ENCODE data around the gene PSD2. TPM values are rescaled to one million over a fixed set of nuclear protein-coding genes. Genes with fewer than 3 reads are reported as not detected.
A peak's percentile ranks its signal among the peaks of the same experiment; 100 is the strongest.

The PSD2 gene
- total RNA-seq, 6 experiments from 2014 or later: 0.04 to 0.07 (median 0.07) TPM; not detected in 3

GRCh38 chr5:139811274-139811607, 15.6 kb downstream of the PSD2 start:
- Histone ChIP-seq H3K4me1 (no peaks in the 10 kb centered on the region), H3K27ac (no peak overlapping the region), H3K9me3 (no peaks in the 10 kb centered on the region), H3K27me3 (no peaks in the 10 kb centered on the region), H3K4me3 (no peak overlapping the region), H3K36me3 (no peaks in the 10 kb centered on the region)
- DNase-seq (no peak), ATAC-seq (no peak)
- WGBS (ENCODE audit: insufficient coverage, low coverage, low lambda C conversion rate, missing lambda C conversion rate): 22% methylated on average over 1 of the region's 2 CpGs
- intact Hi-C loops (cut with DNase I): no loop called here
- TF ChIP-seq CTCF (IDR thresholded peaks at IDR 0.05) (no peak), POLR2A (IDR thresholded peaks at IDR 0.05) (no peak)

- intact Hi-C loops (cut with DNase I): no loop called here
- Histone ChIP-seq H3K27ac (no peak overlapping the region), H3K36me3 (no peaks in the 10 kb centered on the region), H3K27me3 (no peaks in the 10 kb centered on the region), H3K4me3 (no peak overlapping the region), H3K9me3 (no peaks in the 10 kb centered on the region), H3K4me1 (no peaks in the 10 kb centered on the region)
- ATAC-seq (no peak), DNase-seq (no peak)
- TF ChIP-seq POLR2A (IDR thresholded peaks at IDR 0.05): no peak
- no peak for TF ChIP-seq CTCF (IDR thresholded peaks at IDR 0.05)
- 90% methylated on average over 2 of the region's 5 CpGs for WGBS (ENCODE audit: insufficient coverage, low coverage, low lambda C conversion rate, missing lambda C conversion rate)
These were observed 16.7 kb downstream of the PSD2 start for GRCh38 chr5:139812323-139812722.

- intact Hi-C loops (cut with DNase I): no loop called here
- WGBS (ENCODE audit: insufficient coverage, low coverage, low lambda C conversion rate, missing lambda C conversion rate): no CpG with 5 or more reads among the region's 25 CpGs
- DNase-seq: no peak
- TF ChIP-seq POLR2A (IDR thresholded peaks at IDR 0.05): no peak
- no peak for TF ChIP-seq CTCF (IDR thresholded peaks at IDR 0.05)
- H3K27me3 ChIP-seq: no peaks in the 10 kb centered on the region
- no peak for ATAC-seq
- no peaks in the 10 kb centered on the region for H3K4me1 ChIP-seq
- H3K36me3 ChIP-seq: no peaks in the 10 kb centered on the region
- H3K27ac ChIP-seq: no peak overlapping the region
- no peaks in the 10 kb centered on the region for H3K9me3 ChIP-seq
- H3K4me3 ChIP-seq: no peak overlapping the region
These were observed 17.5 kb downstream of the PSD2 start for GRCh38 chr5:139812836-139813805.

- H3K27ac ChIP-seq: no peak overlapping the region
- no peaks in the 10 kb centered on the region for H3K27me3 ChIP-seq
- H3K4me1 ChIP-seq: no peaks in the 10 kb centered on the region
- no peaks in the 10 kb centered on the region for H3K36me3 ChIP-seq
- peak in 1 of 4 donors; percentile 4 for ATAC-seq
- intact Hi-C loops (cut with DNase I): no loop called here
- TF ChIP-seq CTCF (IDR thresholded peaks at IDR 0.05) (no peak), POLR2A (IDR thresholded peaks at IDR 0.05) (no peak)
- DNase-seq: no peak
- no peak overlapping the region for H3K4me3 ChIP-seq
- 85% methylated on average over 5 of the region's 14 CpGs for WGBS (ENCODE audit: insufficient coverage, low coverage, low lambda C conversion rate, missing lambda C conversion rate)
- no peaks in the 10 kb centered on the region for H3K9me3 ChIP-seq
These were observed 18.6 kb downstream of the PSD2 start for GRCh38 chr5:139814191-139814601.

Data from right lobe of liver (tissue), 6 donors.